Stimulated activated CD8-positive, alpha-beta memory T cell treated with anti-CD3 and anti-CD28 coated beads, Interleukin-4, amount 100 ng/mL, for 24 hours (primary cell): ENCODE data around the gene HOXC12.

Source experiments
- DNase-seq: peaks from one replicate; pipeline ENCODE4 v3.0.0-alpha.2; 2020; ENCODE audit warnings: low read depth

HOXC12 gene

GRCh38 chr12:54007538-54008259 is 53.0 kb downstream of the HOXC12 start:
- no peak for DNase-seq

DNA sequence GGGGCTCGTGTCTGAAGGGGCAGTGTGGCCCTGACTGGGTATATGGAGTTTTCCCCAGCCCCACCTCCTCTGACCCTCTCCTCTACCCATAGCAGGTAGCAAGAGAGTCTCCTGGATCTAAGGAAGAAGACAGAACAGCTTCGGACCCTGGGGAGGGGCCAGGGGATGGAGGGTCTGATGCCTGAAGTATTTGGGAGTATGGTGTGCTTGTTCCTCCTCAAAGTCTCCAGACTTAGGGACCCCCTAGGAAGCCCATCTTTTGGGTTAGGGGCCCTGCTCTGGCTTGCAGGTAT is 53.5 kb downstream of the HOXC12 start:
- no peak for DNase-seq
